Endothelial cell of umbilical vein (primary cell): ENCODE measurements around the gene ALDH1L1. TPM values are rescaled to one million over a fixed set of nuclear protein-coding genes. Genes with fewer than 3 reads are reported as not detected.

Experiments
- BruUV-seq: library from RNA; stranded (reverse); fragments of 400-500 nt; replicated peaks from 2 replicates; lab custom pipeline; 2021; lab: Mats Ljungman, UMichigan
- CTCF ChIA-PET: fragments of 300-600, 350-600 bp; sonication (Branson Sonifier 250); formaldehyde crosslinking; loops from one replicate; lab custom pipeline; 2021; ENCODE audit warnings: antibody characterized with exemption, inconsistent platforms; lab: Charles Lee
- POLR2A ChIA-PET: fragments of 300-600, 350-600 bp; sonication (Branson Sonifier 250); formaldehyde crosslinking; loops from one replicate; lab custom pipeline; 2021; ENCODE audit warnings: antibody characterized with exemption, inconsistent platforms; lab: Charles Lee
- DNase-seq: peaks from one replicate; pipeline ENCODE4 v3.0.0-alpha.2; 2011; ENCODE audit warnings: low read depth, low spot score
- FAIRE-seq: peaks from 2 replicates; lab custom pipeline; 2011; peaks lifted over from hg19 to GRCh38; lab: Jason Lieb, UNC
- H2AFZ ChIP-seq: 2 replicates; pipeline ENCODE4 v1.6.0; 2012; ENCODE audit warnings: low read depth, low read length, control low read depth, inconsistent platforms
- H3K27ac ChIP-seq: 2 replicates; pipeline ENCODE4 v1.5.1; 2011; ENCODE audit warnings: low read depth, mild to moderate bottlenecking, control low read depth, low read length, moderate library complexity; ENCODE audit not compliant: insufficient read depth
- H3K27me3 ChIP-seq, 2 experiments: 2 replicates each; pipeline versions ENCODE4 v1.6.0 to v1.6.1; 2011; ENCODE audit warnings: low read length in 2 of 2, mixed read lengths in 1 of 2; ENCODE audit not compliant: control insufficient read depth in 2 of 2, insufficient read depth in 2 of 2
- H3K36me3 ChIP-seq, 2 experiments: 2 replicates in 1 of 2; 3 replicates in 1 of 2; pipeline ENCODE4 v1.5.1; 2011; ENCODE audit warnings: low read length in 2 of 2, mild to moderate bottlenecking in 1 of 2, moderate library complexity in 1 of 2; ENCODE audit not compliant: control insufficient read depth in 2 of 2, insufficient read depth in 2 of 2; ENCODE audit errors: extremely low read depth in 1 of 2
- H3K4me1 ChIP-seq: 3 replicates; pipeline ENCODE4 v1.5.1; 2011; ENCODE audit warnings: mild to moderate bottlenecking, low read length; ENCODE audit not compliant: control insufficient read depth, insufficient read depth; ENCODE audit errors: extremely low read depth
- H3K4me2 ChIP-seq: 2 replicates; pipeline ENCODE4 v1.6.1; 2011; ENCODE audit warnings: low read length, control low read depth, mixed read lengths; ENCODE audit not compliant: insufficient read depth
- H3K4me3 ChIP-seq, 3 experiments: fragments of 200-600 bp in 1 of 3; sonication (generic), shearing (Covaris generic) in 1 of 3; replicated peaks in 1 of 3; 2 replicates each; pipeline ENCODE4 v1.5.1; 2011 to 2016; ENCODE audit warnings: control low read depth in 3 of 3, low read length in 3 of 3, mild to moderate bottlenecking in 2 of 3, inconsistent platforms in 1 of 3, low read depth in 1 of 3, moderate library complexity in 1 of 3; ENCODE audit not compliant: insufficient read depth in 1 of 3
- H3K79me2 ChIP-seq: 2 replicates; pipeline ENCODE4 v1.6.0; 2012; ENCODE audit warnings: low read length, inconsistent platforms; ENCODE audit not compliant: control insufficient read depth, insufficient read depth
- H3K9ac ChIP-seq: replicated peaks from 2 replicates; pipeline ENCODE3; 2011; ENCODE audit warnings: low read length, control low read depth; ENCODE audit not compliant: insufficient read depth; ENCODE audit errors: extremely low read depth
- H3K9me1 ChIP-seq: replicated peaks from 3 replicates; pipeline ENCODE4 v1.6.0; 2011; ENCODE audit warnings: mild to moderate bottlenecking, low read length; ENCODE audit not compliant: control insufficient read depth, insufficient read depth; ENCODE audit errors: extremely low read depth
- H3K9me3 ChIP-seq: replicated peaks from 2 replicates; pipeline ENCODE4 v1.5.1; 2012; ENCODE audit warnings: low read length, inconsistent platforms; ENCODE audit not compliant: control insufficient read depth, insufficient read depth
- H4K20me1 ChIP-seq: replicated peaks from 2 replicates; pipeline ENCODE3; 2011; ENCODE audit warnings: mild to moderate bottlenecking, low read length; ENCODE audit not compliant: control insufficient read depth, insufficient read depth; ENCODE audit errors: extremely low read depth
- CTCF ChIP-seq, 2 donors: IDR thresholded peaks; 1 replicate in 1 of 2; 2 replicates in 1 of 2; pipeline ENCODE4 v1.5.1; 2011; ENCODE audit warnings: low read length in 2 of 2, mild to moderate bottlenecking in 2 of 2, moderate library complexity in 2 of 2, control low read depth in 1 of 2, inconsistent platforms in 1 of 2, low read depth in 1 of 2; ENCODE audit not compliant: insufficient read depth in 1 of 2; ENCODE audit errors: extremely low read depth in 1 of 2
- EZH2 ChIP-seq: IDR thresholded peaks from 2 replicates; pipeline ENCODE4 v1.6.1; 2012; ENCODE audit warnings: borderline replicate concordance, low read depth, mild to moderate bottlenecking, moderate library complexity, low read length, inconsistent platforms; ENCODE audit not compliant: severe bottlenecking
- FOS ChIP-seq: IDR thresholded peaks from 2 replicates; pipeline ENCODE4 v1.6.1; 2011; ENCODE audit warnings: mild to moderate bottlenecking, low read length, moderate library complexity, borderline replicate concordance; ENCODE audit not compliant: insufficient read depth
- GATA2 ChIP-seq: IDR thresholded peaks from 2 replicates; pipeline ENCODE4 v1.7.0; 2011; ENCODE audit warnings: low read depth, mild to moderate bottlenecking, moderate library complexity, mixed read lengths, low read length; ENCODE audit not compliant: insufficient read length, insufficient read depth
- JUN ChIP-seq: IDR thresholded peaks from 2 replicates; pipeline ENCODE4 v1.6.1; 2011; ENCODE audit warnings: borderline replicate concordance, low read depth; ENCODE audit not compliant: insufficient read length, insufficient read depth
- MAX ChIP-seq: IDR thresholded peaks from 2 replicates; pipeline ENCODE4 v1.6.1; 2011; ENCODE audit not compliant: insufficient read depth, insufficient read length
- MYC ChIP-seq: IDR thresholded peaks from one replicate; pipeline ENCODE4 v1.6.1; 2011; ENCODE audit warnings: mild to moderate bottlenecking, low read depth, low read length
- POLR2A ChIP-seq: IDR thresholded peaks from 2 replicates; pipeline ENCODE4 v1.6.1; 2012; ENCODE audit warnings: low read depth, mild to moderate bottlenecking, control low read depth, low read length
- POLR2AphosphoS5 ChIP-seq: IDR thresholded peaks from 2 replicates; pipeline ENCODE4 v1.6.1; 2012; ENCODE audit warnings: low read depth, mild to moderate bottlenecking, control low read depth, low read length, moderate library complexity; ENCODE audit not compliant: insufficient read depth
- dilution Hi-C: fragments of 300-500 bp; cut with MboI; formaldehyde crosslinking; loops from one replicate; pipeline ENCODE4 v1.15.0; 2019; ENCODE audit warnings: low sequenced_read_pairs; ENCODE audit not compliant: extremely low pct_ligation_motif_present
- intact Hi-C: fragments of 100-400 bp; cut with micrococcal nuclease; formaldehyde crosslinking; loops from one replicate; pipeline ENCODE4 v1.10.0; 2022
- polyA plus RNA-seq, 4 experiments: library from polyadenylated mRNA; depleted of rRNA in 3 of 4; stranded (reverse) in 3 of 4; unstranded in 1 of 4; fragments of >200 nt; gene quantifications; 2 replicates each; pipeline versions ENCODE4 v1.2.1 to v1.2.3, GENCODE V29; 2011 to 2012; ENCODE audit warnings: missing spikeins in 1 of 4
- total RNA-seq: library from RNA; stranded (reverse); gene quantifications from 2 replicates; pipeline ENCODE4 v1.2.3, GENCODE V29; 2021

ALDH1L1 gene
- total and polyA plus RNA-seq, 2 donors (not counting 3 experiments of a cell fraction or from before 2014, with no cell fraction given): not detected

- Histone ChIP-seq H3K79me2 (no peaks in the 10 kb centered on the region), H2AFZ (no peak overlapping the region), H3K9me1 (no peaks in the 10 kb centered on the region), H3K9ac (no peak overlapping the region), H3K4me2 (no peak overlapping the region), H4K20me1 (no peaks in the 10 kb centered on the region), H3K36me3 (no peaks in the 10 kb centered on the region), H3K9me3 (no peaks in the 10 kb centered on the region), H3K4me1 (no peaks in the 10 kb centered on the region), H3K27ac (no peak overlapping the region), H3K4me3 (no peak overlapping the region), H3K27me3 (peaks cover 0 to 2% of the 10 kb centered on the region in 2 experiments)
- no TSS peak for BruUV-seq
- intact Hi-C loops: no loop called here
- FAIRE-seq (no peak), DNase-seq (no peak)
- CTCF ChIA-PET: interaction anchor here (0.6 kb wide), 1 partner anchor 32 kb away, joined by 3 read pairs; no protein-coding TSS in a partner anchor
- POLR2A ChIA-PET: no interaction called here
- dilution Hi-C loops: no loop called here
- TF ChIP-seq POLR2A (no peak), JUN (no peak), POLR2AphosphoS5 (no peak), FOS (no peak), GATA2 (no peak), CTCF (IDR thresholded peaks at IDR 0.05; ENCODE audit: extremely low read depth in 1 of 2, insufficient read depth in 1 of 2, low read depth in 1 of 2, low read length in 2 of 2) (no peak), MAX (no peak), EZH2 (no peak), MYC (no peak)
Observed at GRCh38 chr3:126149960-126150515, 30.3 kb downstream of the ALDH1L1 start.
